H7 (cell line): ENCODE results near the gene GALNT12. TPM values are rescaled to one million over a fixed set of nuclear protein-coding genes. Genes with fewer than 3 reads are reported as not detected.

Experiments used
- DNase-seq: peaks from one replicate; pipeline ENCODE4 v3.0.0; 2012
- H3K27me3 ChIP-seq: 2 replicates; pipeline ENCODE4 v1.6.0; 2011; ENCODE audit warnings: mild to moderate bottlenecking, low read length; ENCODE audit not compliant: control insufficient read depth, insufficient read depth
- H3K36me3 ChIP-seq: replicated peaks from 2 replicates; pipeline ENCODE4 v1.5.1; 2011; ENCODE audit warnings: low read length; ENCODE audit not compliant: control insufficient read depth, insufficient read depth
- H3K4me3 ChIP-seq: 2 replicates; pipeline ENCODE4 v1.5.1; 2011; ENCODE audit warnings: low read depth, mild to moderate bottlenecking, control low read depth, low read length, moderate library complexity; ENCODE audit not compliant: insufficient read depth
- total RNA-seq: library from RNA; depleted of rRNA; stranded (reverse); fragments of >200 nt; shearing (Covaris generic); gene quantifications from 2 replicates; pipeline ENCODE4 v1.2.3, GENCODE V29; 2014

GALNT12 gene
- total RNA-seq, 1 experiment from 2014 or later: 10.6 TPM

GRCh38 chr9:98874721-98875255 is 67.3 kb downstream of the GALNT12 start:
- Histone ChIP-seq H3K4me3 (no peak overlapping the region), H3K36me3 (no peaks in the 10 kb centered on the region), H3K27me3 (no peaks in the 10 kb centered on the region; the same call in 1 of the 2 replicates)
- no peak for DNase-seq

- Histone ChIP-seq H3K4me3 (no peak overlapping the region), H3K27me3 (no peaks in the 10 kb centered on the region; the same call in 1 of the 2 replicates), H3K36me3 (no peaks in the 10 kb centered on the region)
- DNase-seq: no peak
Measured at GRCh38 chr9:98875536-98875935, 68.1 kb downstream of the GALNT12 start.

- Histone ChIP-seq H3K4me3 (no peak overlapping the region), H3K27me3 (no peaks in the 10 kb centered on the region)
- no peak for DNase-seq
Measured at GRCh38 chr9:98877311-98877710, 69.8 kb downstream of the GALNT12 start.

GRCh38 chr9:98879094-98879962 is 71.9 kb downstream of the GALNT12 start:
- H3K36me3 ChIP-seq: no peaks in the 10 kb centered on the region
- no peaks in the 10 kb centered on the region for H3K27me3 ChIP-seq
- no peak for DNase-seq
- no peak overlapping the region for H3K4me3 ChIP-seq

More at GRCh38 chr9:98877311-98877710, 69.8 kb downstream of the GALNT12 start:
- H3K36me3 ChIP-seq: no peaks in the 10 kb centered on the region

GRCh38 chr9:98879963-98880310 is 72.5 kb downstream of the GALNT12 start:
- no peaks in the 10 kb centered on the region for H3K27me3 ChIP-seq
- DNase-seq: no peak
- no peaks in the 10 kb centered on the region for H3K36me3 ChIP-seq
- no peak overlapping the region for H3K4me3 ChIP-seq

GRCh38 chr9:98880311-98881015 is 73.0 kb downstream of the GALNT12 start:
- no peak for DNase-seq
- H3K4me3 ChIP-seq: no peak overlapping the region
- no peaks in the 10 kb centered on the region for H3K27me3 ChIP-seq
- H3K36me3 ChIP-seq: no peaks in the 10 kb centered on the region

- Histone ChIP-seq H3K27me3 (no peaks in the 10 kb centered on the region), H3K36me3 (no peaks in the 10 kb centered on the region), H3K4me3 (no peak overlapping the region)
- DNase-seq: no peak
Measured at GRCh38 chr9:98881356-98881755, 73.9 kb downstream of the GALNT12 start.

- no peaks in the 10 kb centered on the region for H3K27me3 ChIP-seq
- no peak overlapping the region for H3K4me3 ChIP-seq
Measured at GRCh38 chr9:98881836-98882568, 74.5 kb downstream of the GALNT12 start.

GRCh38 chr9:98882569-98882923 is 75.1 kb downstream of the GALNT12 start:
- no peaks in the 10 kb centered on the region for H3K27me3 ChIP-seq

More at GRCh38 chr9:98881836-98882568, 74.5 kb downstream of the GALNT12 start:
- H3K36me3 ChIP-seq: no peaks in the 10 kb centered on the region
- DNase-seq: no peak

GRCh38 chr9:98883276-98883675 is 75.8 kb downstream of the GALNT12 start:
- H3K27me3 ChIP-seq: no peaks in the 10 kb centered on the region
- no peak for DNase-seq
- H3K36me3 ChIP-seq: no peaks in the 10 kb centered on the region
- no peak overlapping the region for H3K4me3 ChIP-seq

More at GRCh38 chr9:98882569-98882923, 75.1 kb downstream of the GALNT12 start:
- H3K4me3 ChIP-seq: no peak overlapping the region
- no peak for DNase-seq
- H3K36me3 ChIP-seq: no peaks in the 10 kb centered on the region

GRCh38 chr9:98884849-98885248 is 77.4 kb downstream of the GALNT12 start:
- no peaks in the 10 kb centered on the region for H3K27me3 ChIP-seq
- H3K4me3 ChIP-seq: no peak overlapping the region
- no peak for DNase-seq
- H3K36me3 ChIP-seq: no peaks in the 10 kb centered on the region

GRCh38 chr9:98885575-98886295 is 78.3 kb downstream of the GALNT12 start:
- no peaks in the 10 kb centered on the region for H3K27me3 ChIP-seq
- DNase-seq: no peak
- no peak overlapping the region for H3K4me3 ChIP-seq
- no peaks in the 10 kb centered on the region for H3K36me3 ChIP-seq

- DNase-seq: no peak
- Histone ChIP-seq H3K4me3 (no peak overlapping the region), H3K36me3 (no peaks in the 10 kb centered on the region), H3K27me3 (no peaks in the 10 kb centered on the region)
Measured at GRCh38 chr9:98886691-98887229, 79.3 kb downstream of the GALNT12 start.
